HEK293 (cell line): ENCODE data around the gene PLB1.

Experiments
- ZBTB20 ChIP-seq: fragments of 450-650 bp; formaldehyde crosslinking; IDR thresholded peaks from 2 replicates; pipeline ENCODE4 v1.5.1; 2016; ENCODE audit warnings: missing biosample characterization, missing genetic modification characterization
- ZNF514 ChIP-seq: fragments of 450-650 bp; formaldehyde crosslinking; IDR thresholded peaks from 2 replicates; pipeline ENCODE4 v1.5.1; 2016; ENCODE audit warnings: missing biosample characterization, missing genetic modification characterization
- ZNF529 ChIP-seq: fragments of 450-650 bp; formaldehyde crosslinking; IDR thresholded peaks from 2 replicates; pipeline ENCODE4 v1.5.1; 2017; ENCODE audit warnings: missing genetic modification characterization, missing biosample characterization; ENCODE audit not compliant: insufficient replicate concordance
- ZNF670 ChIP-seq: fragments of 450-650 bp; formaldehyde crosslinking; IDR thresholded peaks from 2 replicates; pipeline ENCODE4 v1.5.1; 2016; ENCODE audit warnings: missing biosample characterization, missing genetic modification characterization, low read depth
- ZSCAN30 ChIP-seq: fragments of 450-650 bp; IDR thresholded peaks from 2 replicates; pipeline ENCODE4 v1.5.1; 2018; ENCODE audit warnings: missing biosample characterization, mild to moderate bottlenecking, missing genetic modification characterization, moderate library complexity
- TF ChIP-seq, protein P1 (sequence below): fragments of 450-650 bp; formaldehyde crosslinking; IDR thresholded peaks from 2 replicates; pipeline ENCODE4; 2016; ENCODE audit warnings: missing biosample characterization, missing genetic modification characterization
- TF ChIP-seq, protein P2 (sequence below): fragments of 450-650 bp; formaldehyde crosslinking; IDR thresholded peaks from 2 replicates; pipeline ENCODE4 v1.5.1; 2016; ENCODE audit warnings: missing biosample characterization, missing genetic modification characterization
- TF ChIP-seq, protein P3 (sequence below): fragments of 450-650 bp; formaldehyde crosslinking; IDR thresholded peaks from 2 replicates; pipeline ENCODE4 v1.5.1; 2016; ENCODE audit warnings: missing biosample characterization, missing genetic modification characterization
- TF ChIP-seq, protein P4 (sequence below): fragments of 450-650 bp; formaldehyde crosslinking; IDR thresholded peaks from 2 replicates; pipeline ENCODE4 v1.5.1; 2016; ENCODE audit warnings: missing biosample characterization, missing genetic modification characterization, low read depth

DNA sequence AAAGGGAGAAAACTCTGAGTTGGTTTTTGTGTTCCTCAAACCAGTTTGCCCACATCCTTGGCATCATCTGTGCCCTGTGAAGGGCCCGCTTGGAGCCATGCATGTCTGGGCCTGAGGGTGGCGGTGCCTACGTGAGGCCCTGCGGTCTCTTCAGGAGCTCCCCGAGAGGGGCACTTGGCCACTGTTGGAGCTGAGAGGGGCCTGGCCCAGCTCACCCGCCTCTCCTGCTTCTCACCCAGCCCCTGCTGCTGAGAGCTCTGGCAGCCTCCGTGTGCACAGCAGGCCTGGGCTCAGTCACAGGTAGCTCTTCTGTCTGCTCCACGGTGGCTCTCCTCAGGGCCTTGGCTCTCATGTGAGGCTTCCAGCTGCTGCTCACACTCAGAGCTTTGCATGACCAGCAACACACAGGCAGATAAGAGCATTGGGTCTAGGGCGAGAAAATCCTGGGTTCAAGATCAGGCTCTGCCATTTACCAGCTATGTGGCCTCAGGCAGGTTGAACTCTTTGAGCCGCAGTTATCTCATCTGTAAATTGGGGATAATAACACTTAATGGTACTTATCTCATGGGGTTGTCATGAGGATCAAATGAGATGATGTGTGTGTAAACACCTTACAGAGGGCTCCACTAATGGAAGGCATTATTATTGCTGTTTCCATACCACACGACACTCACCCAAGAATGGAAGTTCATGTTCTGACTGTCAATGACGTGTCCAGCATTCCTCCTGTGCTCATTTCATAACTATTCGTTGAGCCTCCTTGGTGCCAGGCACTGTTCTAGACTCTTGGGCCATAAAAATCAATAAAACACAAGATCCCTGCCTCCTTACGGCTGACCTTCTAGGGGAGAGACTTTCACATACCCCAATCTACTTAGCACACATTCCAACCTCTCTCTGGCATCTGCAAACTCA lies 41.6 kb upstream of the PLB1 start:
- TF ChIP-seq ZNF514 (tag by site-specific recombination) (no peak), ZBTB20 (tag by site-specific recombination) (no peak), ZSCAN30 (tag by site-specific recombination) (no peak), ZNF529 (tag by site-specific recombination) (no peak), ZNF670 (tag by site-specific recombination) (no peak)
- TF ChIP-seq, protein P1, sequence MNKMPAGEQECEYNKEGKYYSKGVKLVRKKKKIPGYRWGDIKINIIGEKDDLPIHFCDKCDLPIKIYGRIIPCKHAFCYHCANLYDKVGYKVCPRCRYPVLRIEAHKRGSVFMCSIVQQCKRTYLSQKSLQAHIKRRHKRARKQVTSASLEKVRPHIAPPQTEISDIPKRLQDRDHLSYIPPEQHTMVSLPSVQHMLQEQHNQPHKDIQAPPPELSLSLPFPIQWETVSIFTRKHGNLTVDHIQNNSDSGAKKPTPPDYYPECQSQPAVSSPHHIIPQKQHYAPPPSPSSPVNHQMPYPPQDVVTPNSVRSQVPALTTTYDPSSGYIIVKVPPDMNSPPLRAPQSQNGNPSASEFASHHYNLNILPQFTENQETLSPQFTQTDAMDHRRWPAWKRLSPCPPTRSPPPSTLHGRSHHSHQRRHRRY (tag by site-specific recombination): no peak
- TF ChIP-seq, protein P2, sequence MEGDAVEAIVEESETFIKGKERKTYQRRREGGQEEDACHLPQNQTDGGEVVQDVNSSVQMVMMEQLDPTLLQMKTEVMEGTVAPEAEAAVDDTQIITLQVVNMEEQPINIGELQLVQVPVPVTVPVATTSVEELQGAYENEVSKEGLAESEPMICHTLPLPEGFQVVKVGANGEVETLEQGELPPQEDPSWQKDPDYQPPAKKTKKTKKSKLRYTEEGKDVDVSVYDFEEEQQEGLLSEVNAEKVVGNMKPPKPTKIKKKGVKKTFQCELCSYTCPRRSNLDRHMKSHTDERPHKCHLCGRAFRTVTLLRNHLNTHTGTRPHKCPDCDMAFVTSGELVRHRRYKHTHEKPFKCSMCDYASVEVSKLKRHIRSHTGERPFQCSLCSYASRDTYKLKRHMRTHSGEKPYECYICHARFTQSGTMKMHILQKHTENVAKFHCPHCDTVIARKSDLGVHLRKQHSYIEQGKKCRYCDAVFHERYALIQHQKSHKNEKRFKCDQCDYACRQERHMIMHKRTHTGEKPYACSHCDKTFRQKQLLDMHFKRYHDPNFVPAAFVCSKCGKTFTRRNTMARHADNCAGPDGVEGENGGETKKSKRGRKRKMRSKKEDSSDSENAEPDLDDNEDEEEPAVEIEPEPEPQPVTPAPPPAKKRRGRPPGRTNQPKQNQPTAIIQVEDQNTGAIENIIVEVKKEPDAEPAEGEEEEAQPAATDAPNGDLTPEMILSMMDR (tag by site-specific recombination): no peak
- TF ChIP-seq, protein P3, sequence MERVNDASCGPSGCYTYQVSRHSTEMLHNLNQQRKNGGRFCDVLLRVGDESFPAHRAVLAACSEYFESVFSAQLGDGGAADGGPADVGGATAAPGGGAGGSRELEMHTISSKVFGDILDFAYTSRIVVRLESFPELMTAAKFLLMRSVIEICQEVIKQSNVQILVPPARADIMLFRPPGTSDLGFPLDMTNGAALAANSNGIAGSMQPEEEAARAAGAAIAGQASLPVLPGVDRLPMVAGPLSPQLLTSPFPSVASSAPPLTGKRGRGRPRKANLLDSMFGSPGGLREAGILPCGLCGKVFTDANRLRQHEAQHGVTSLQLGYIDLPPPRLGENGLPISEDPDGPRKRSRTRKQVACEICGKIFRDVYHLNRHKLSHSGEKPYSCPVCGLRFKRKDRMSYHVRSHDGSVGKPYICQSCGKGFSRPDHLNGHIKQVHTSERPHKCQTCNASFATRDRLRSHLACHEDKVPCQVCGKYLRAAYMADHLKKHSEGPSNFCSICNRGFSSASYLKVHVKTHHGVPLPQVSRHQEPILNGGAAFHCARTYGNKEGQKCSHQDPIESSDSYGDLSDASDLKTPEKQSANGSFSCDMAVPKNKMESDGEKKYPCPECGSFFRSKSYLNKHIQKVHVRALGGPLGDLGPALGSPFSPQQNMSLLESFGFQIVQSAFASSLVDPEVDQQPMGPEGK (tag by site-specific recombination): no peak
- TF ChIP-seq, protein P4, sequence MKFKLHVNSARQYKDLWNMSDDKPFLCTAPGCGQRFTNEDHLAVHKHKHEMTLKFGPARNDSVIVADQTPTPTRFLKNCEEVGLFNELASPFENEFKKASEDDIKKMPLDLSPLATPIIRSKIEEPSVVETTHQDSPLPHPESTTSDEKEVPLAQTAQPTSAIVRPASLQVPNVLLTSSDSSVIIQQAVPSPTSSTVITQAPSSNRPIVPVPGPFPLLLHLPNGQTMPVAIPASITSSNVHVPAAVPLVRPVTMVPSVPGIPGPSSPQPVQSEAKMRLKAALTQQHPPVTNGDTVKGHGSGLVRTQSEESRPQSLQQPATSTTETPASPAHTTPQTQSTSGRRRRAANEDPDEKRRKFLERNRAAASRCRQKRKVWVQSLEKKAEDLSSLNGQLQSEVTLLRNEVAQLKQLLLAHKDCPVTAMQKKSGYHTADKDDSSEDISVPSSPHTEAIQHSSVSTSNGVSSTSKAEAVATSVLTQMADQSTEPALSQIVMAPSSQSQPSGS (tag by site-specific recombination): no peak
